OCI-LY3 (cell line): ENCODE measurements around the gene ITGB1BP1.

Experiments
- H2AFZ ChIP-seq: fragments of 200-600, 300-600 bp; shearing (Covaris generic); 2 replicates; pipeline ENCODE4 v1.6.0; 2014; ENCODE audit warnings: antibody characterized with exemption, low read depth, low read length
- H3K27ac ChIP-seq: fragments of 200-600, 300-600 bp; sonication (generic); 2 replicates; pipeline ENCODE4 v1.5.1; 2014; ENCODE audit warnings: mild to moderate bottlenecking, low read length, moderate library complexity, mixed read lengths
- H3K27me3 ChIP-seq: fragments of 200-600, 300-600 bp; sonication (generic); 2 replicates; pipeline ENCODE4 v1.6.1; 2014; ENCODE audit warnings: low read depth, low read length, mixed read lengths
- H3K36me3 ChIP-seq: fragments of 200-600, 300-600 bp; sonication (generic); replicated peaks from 2 replicates; pipeline ENCODE3; 2014; ENCODE audit warnings: low read depth, low read length, mixed read lengths
- H3K4me1 ChIP-seq: fragments of 300-600, 200-600 bp; sonication (generic); 2 replicates; pipeline ENCODE4 v1.6.1; 2014; ENCODE audit warnings: low read length, mixed read lengths
- H3K4me2 ChIP-seq: fragments of 200-600, 300-600 bp; sonication (generic); 2 replicates; pipeline ENCODE4 v1.6.1; 2014; ENCODE audit warnings: low read length, mixed read lengths
- H3K4me3 ChIP-seq: fragments of 300-600, 200-600 bp; sonication (generic); 2 replicates; pipeline ENCODE4 v1.5.1; 2014; ENCODE audit warnings: antibody characterized with exemption, mild to moderate bottlenecking, low read length, moderate library complexity
- H3K79me2 ChIP-seq: fragments of 300-600, 200-600 bp; shearing (Covaris generic); 2 replicates; pipeline ENCODE4 v1.6.1; 2014; ENCODE audit warnings: mild to moderate bottlenecking, low read length, mixed read lengths
- H3K9ac ChIP-seq: fragments of 300-600, 200-600 bp; shearing (Covaris generic); 2 replicates; pipeline ENCODE4 v1.6.0; 2014; ENCODE audit warnings: mild to moderate bottlenecking, low read length, moderate library complexity
- H3K9me3 ChIP-seq: fragments of 200-600, 300-600 bp; shearing (Covaris generic); 2 replicates; pipeline ENCODE4 v1.6.1; 2014; ENCODE audit warnings: low read length, mixed read lengths; ENCODE audit not compliant: insufficient read depth
- H4K20me1 ChIP-seq: fragments of 200-600, 300-600 bp; sonication (generic); 2 replicates; pipeline ENCODE4 v1.6.1; 2016; ENCODE audit warnings: low read length, mixed read lengths; ENCODE audit not compliant: insufficient read depth
- CTCF ChIP-seq: fragments of 200-600, 300-600 bp; sonication (generic); IDR thresholded peaks from 2 replicates; pipeline ENCODE4 v1.5.1; 2014; ENCODE audit warnings: antibody characterized with exemption, low read length, low read depth
- EZH2phosphoT487 ChIP-seq: fragments of 200-600 bp; shearing (Covaris generic); IDR thresholded peaks from 2 replicates; pipeline ENCODE4 v1.6.1; 2018; ENCODE audit warnings: antibody characterized with exemption, mixed run types, low read depth

The ITGB1BP1 gene

DNA sequence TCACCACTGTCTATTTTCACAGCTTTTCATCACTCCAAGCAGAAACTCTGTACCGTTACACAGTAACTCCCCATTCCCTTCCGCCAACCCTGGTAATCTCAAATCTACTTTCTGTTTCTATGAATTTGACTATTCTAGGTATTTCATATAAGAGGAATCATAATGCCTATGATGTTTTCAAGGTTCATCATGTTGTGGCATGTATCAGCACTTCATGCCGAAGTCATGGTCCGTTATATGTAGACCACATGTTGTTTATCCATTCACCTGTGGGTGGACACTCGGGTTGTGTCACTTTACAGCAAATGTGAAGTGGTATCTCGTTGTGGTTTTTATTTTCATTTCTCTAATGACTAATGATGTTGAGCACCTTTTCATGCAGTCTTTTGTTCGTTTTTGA, 21.8 kb upstream of the ITGB1BP1 start:
- Histone ChIP-seq H3K79me2 (no peaks in the 10 kb centered on the region), H3K27me3 (no peaks in the 10 kb centered on the region), H3K36me3 (peaks cover 41% of the 10 kb centered on the region), H3K4me1 (no peaks in the 10 kb centered on the region), H3K27ac (no peak overlapping the region), H2AFZ (no peak overlapping the region), H4K20me1 (no peaks in the 10 kb centered on the region), H3K9ac (no peak overlapping the region), H3K9me3 (no peaks in the 10 kb centered on the region), H3K4me2 (no peak overlapping the region), H3K4me3 (no peak overlapping the region)
- TF ChIP-seq CTCF (no peak), EZH2phosphoT487 (no peak)

DNA sequence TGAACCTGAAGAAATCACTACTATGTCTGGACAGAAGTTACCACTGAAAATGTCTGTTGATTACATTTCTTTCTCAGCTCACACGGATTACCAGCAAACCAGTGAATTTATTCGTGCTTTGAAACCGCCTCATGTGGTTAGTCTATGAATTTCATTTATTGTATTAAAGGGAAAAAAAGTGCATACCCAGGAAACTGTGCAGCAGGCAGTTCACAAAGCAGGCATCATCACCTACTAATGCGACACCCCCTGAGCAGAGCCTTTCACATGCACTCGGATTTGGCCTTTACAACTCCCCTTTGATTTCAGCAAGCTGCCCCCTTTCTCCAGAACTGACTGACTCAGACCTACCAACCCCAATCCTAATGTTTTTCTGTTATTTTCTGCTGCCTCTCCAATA, 20.2 kb upstream of the ITGB1BP1 start:
- H3K4me1 ChIP-seq, result no peaks in the 10 kb centered on the region
- peaks cover 48% of the 10 kb centered on the region for H3K36me3 ChIP-seq
- no peak overlapping the region for H3K27ac ChIP-seq
- H3K4me3 ChIP-seq, result no peak overlapping the region
- H3K9me3 ChIP-seq, result no peaks in the 10 kb centered on the region
- no peak overlapping the region for H3K9ac ChIP-seq
- no peak for TF ChIP-seq EZH2phosphoT487
- no peak for TF ChIP-seq CTCF
- no peak overlapping the region for H2AFZ ChIP-seq
- H3K4me2 ChIP-seq, result no peak overlapping the region
- no peaks in the 10 kb centered on the region for H4K20me1 ChIP-seq
- H3K27me3 ChIP-seq, result no peaks in the 10 kb centered on the region
- H3K79me2 ChIP-seq, result no peaks in the 10 kb centered on the region

GRCh38 chr2:9441556-9441955, 18.2 kb upstream of the ITGB1BP1 start:
- TF ChIP-seq EZH2phosphoT487, result no peak
- no peak for TF ChIP-seq CTCF
- Histone ChIP-seq H4K20me1 (no peaks in the 10 kb centered on the region), H3K4me3 (no peak overlapping the region), H3K27ac (no peak overlapping the region), H3K27me3 (no peaks in the 10 kb centered on the region), H2AFZ (no peak overlapping the region), H3K9me3 (no peaks in the 10 kb centered on the region), H3K9ac (no peak overlapping the region), H3K36me3 (peaks cover 56% of the 10 kb centered on the region), H3K79me2 (no peaks in the 10 kb centered on the region), H3K4me2 (no peak overlapping the region), H3K4me1 (no peaks in the 10 kb centered on the region)

DNA sequence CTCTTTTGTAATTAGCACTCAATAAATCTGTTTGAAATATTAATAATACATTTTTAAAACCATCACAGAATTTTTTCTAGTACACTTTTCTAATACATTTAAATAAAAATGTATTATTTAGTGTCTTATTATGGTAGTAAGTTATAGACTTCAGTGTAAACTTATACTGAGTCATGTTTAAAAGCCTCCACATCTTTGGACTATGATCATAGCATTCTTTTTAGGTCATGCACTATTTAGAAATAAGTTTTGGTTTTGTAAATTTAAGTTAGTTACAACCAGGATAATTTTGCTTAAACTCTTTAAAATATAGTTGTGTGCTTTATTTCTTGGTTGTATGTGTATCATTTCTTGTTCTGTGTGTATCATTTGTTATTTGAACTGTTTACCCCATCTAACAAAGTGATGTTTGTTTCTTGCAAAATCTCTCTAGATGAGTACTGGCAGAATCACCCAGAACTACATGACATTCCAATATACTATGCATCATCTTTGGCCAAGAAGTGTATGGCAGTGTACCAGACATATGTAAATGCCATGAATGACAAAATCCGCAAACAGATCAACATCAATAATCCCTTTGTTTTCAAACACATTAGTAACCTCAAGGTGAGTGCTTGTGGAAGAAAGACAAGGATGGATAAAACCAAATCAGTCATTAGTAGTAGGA, 16.9 kb upstream of the ITGB1BP1 start:
- Histone ChIP-seq H4K20me1 (no peaks in the 10 kb centered on the region), H3K9ac (no peak overlapping the region), H3K27me3 (no peaks in the 10 kb centered on the region), H2AFZ (no peak overlapping the region), H3K9me3 (no peaks in the 10 kb centered on the region), H3K27ac (no peak overlapping the region), H3K36me3 (peaks cover 50% of the 10 kb centered on the region), H3K4me2 (no peak overlapping the region), H3K79me2 (no peaks in the 10 kb centered on the region), H3K4me1 (no peaks in the 10 kb centered on the region), H3K4me3 (no peak overlapping the region)
- TF ChIP-seq CTCF (no peak), EZH2phosphoT487 (no peak)
